Measurements from ENCODE around the gene HRH4. TPM values are rescaled to one million over a fixed set of nuclear protein-coding genes. Genes with fewer than 3 reads are reported as not detected.

Gene HRH4
- total and polyA plus RNA-seq, 2 donors (not counting 3 experiments of a cell fraction or from before 2014, with no cell fraction given) = 0.03 TPM; not detected in 1

GRCh38 chr18:24509435-24509834, 49.0 kb downstream of the HRH4 start:
- DNase-seq (ENCODE audit: low read depth, low spot score) (no peak), FAIRE-seq (no peak)
- H3K36me3 ChIP-seq (ENCODE audit: control insufficient read depth in 2 of 2, extremely low read depth in 1 of 2, insufficient read depth in 2 of 2, low read length in 2 of 2) = no peaks in the 10 kb centered on the region
- no peaks in the 10 kb centered on the region for H3K9me1 ChIP-seq (replicated peaks; ENCODE audit: control insufficient read depth, extremely low read depth, insufficient read depth, low read length)
- dilution Hi-C loops (cut with MboI; ENCODE audit: extremely low pct_ligation_motif_present, low sequenced_read_pairs) = no loop called here
- ChIA-PET CTCF (no interaction called here), POLR2A (no interaction called here)
- H4K20me1 ChIP-seq (replicated peaks; ENCODE audit: control insufficient read depth, extremely low read depth, insufficient read depth, low read length) = no peaks in the 10 kb centered on the region
- no peak overlapping the region for H2AFZ ChIP-seq (ENCODE audit: low read depth, low read length)
- H3K9me3 ChIP-seq (replicated peaks; ENCODE audit: control insufficient read depth, insufficient read depth, low read length) = no peaks in the 10 kb centered on the region
- no peak overlapping the region for H3K9ac ChIP-seq (replicated peaks; ENCODE audit: extremely low read depth, insufficient read depth, low read length)
- H3K27ac ChIP-seq (ENCODE audit: insufficient read depth, low read depth, low read length) = no peak overlapping the region
- peaks cover 0 to 2% of the 10 kb centered on the region in 2 experiments for H3K27me3 ChIP-seq (ENCODE audit: control insufficient read depth in 2 of 2, insufficient read depth in 2 of 2, low read length in 2 of 2)
- TF ChIP-seq POLR2AphosphoS5 (IDR thresholded peaks at IDR 0.05; ENCODE audit: insufficient read depth, low read depth, low read length) (no peak), CTCF (IDR thresholded peaks at IDR 0.05; ENCODE audit: extremely low read depth in 1 of 2, insufficient read depth in 1 of 2, low read depth in 1 of 2, low read length in 2 of 2) (no peak), MAX (IDR thresholded peaks at IDR 0.05; ENCODE audit: insufficient read depth, insufficient read length) (no peak), MYC (IDR thresholded peaks at IDR 0.05; ENCODE audit: low read depth, low read length) (no peak), GATA2 (IDR thresholded peaks at IDR 0.05; ENCODE audit: insufficient read depth, insufficient read length, low read depth, low read length) (no peak), POLR2A (IDR thresholded peaks at IDR 0.05; ENCODE audit: low read depth, low read length) (no peak), JUN (IDR thresholded peaks at IDR 0.05; ENCODE audit: borderline replicate concordance, insufficient read depth, insufficient read length, low read depth) (no peak), FOS (IDR thresholded peaks at IDR 0.05; ENCODE audit: borderline replicate concordance, insufficient read depth, low read length) (no peak), EZH2 (IDR thresholded peaks at IDR 0.05; ENCODE audit: borderline replicate concordance, low read depth, low read length, severe bottlenecking) (no peak)
- intact Hi-C loops (cut with micrococcal nuclease) = no loop called here
- no peak overlapping the region for H3K4me3 ChIP-seq (replicated peaks in 1 of 3; ENCODE audit: insufficient read depth in 1 of 3, low read depth in 1 of 3, low read length in 3 of 3)
- H3K4me2 ChIP-seq (ENCODE audit: insufficient read depth, low read length) = no peak overlapping the region
- H3K79me2 ChIP-seq (ENCODE audit: control insufficient read depth, insufficient read depth, low read length) = no peaks in the 10 kb centered on the region
- no TSS peak for BruUV-seq (replicated peaks)
- no peaks in the 10 kb centered on the region for H3K4me1 ChIP-seq (ENCODE audit: control insufficient read depth, extremely low read depth, insufficient read depth, low read length)
